Measurements from ENCODE around the gene GMDS.

GRCh38 chr6:1817033-1817761, 428.2 kb downstream of the GMDS start:
- TF ChIP-seq RFX5 (IDR thresholded peaks at IDR 0.05; ENCODE audit: low read depth, low read length), result no peak
- no peak for TF ChIP-seq CTCF (conservative IDR thresholded peaks at IDR 0.05; ENCODE audit: low read depth, low read length)
